GM12892 (cell line): ENCODE measurements around the gene TRABD2B.

Experiments
- POLR2A ChIP-seq: IDR thresholded peaks from 2 replicates; pipeline ENCODE4 v1.6.1; 2011; ENCODE audit warnings: low read depth, low read length, control low read depth
- POLR2AphosphoS5 ChIP-seq: IDR thresholded peaks from 2 replicates; pipeline ENCODE4 v1.6.1; 2011; ENCODE audit warnings: low read depth, low read length, control low read depth

GRCh38 chr1:47969478-47969877, 27.7 kb downstream of the TRABD2B start:
- TF ChIP-seq POLR2A (no peak), POLR2AphosphoS5 (no peak)
